Measurements from ENCODE around the gene HOXC5. TPM values are rescaled to one million over a fixed set of nuclear protein-coding genes. Genes with fewer than 3 reads are reported as not detected.

Gene HOXC5
- total and polyA plus RNA-seq, 4 donors = not detected

DNA sequence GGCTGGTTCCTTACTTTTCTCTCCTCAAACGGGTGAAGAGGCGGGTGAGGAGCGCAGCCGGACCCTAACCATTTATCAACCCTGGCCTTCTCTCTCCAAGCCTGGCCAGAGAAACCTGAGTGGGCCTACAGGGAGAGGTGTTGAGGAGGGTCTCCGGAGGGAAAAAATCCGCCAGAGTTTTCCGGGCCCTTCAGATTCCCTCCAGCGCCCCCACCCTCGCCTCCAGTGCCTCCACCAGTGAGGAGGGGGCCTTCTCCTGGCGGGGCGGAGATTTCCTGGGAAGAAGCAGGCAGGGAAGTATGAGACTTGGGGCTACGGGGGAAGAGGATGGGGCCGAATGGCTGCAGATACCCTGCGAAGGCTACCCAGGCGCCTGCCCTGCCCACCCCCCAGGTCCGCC, 1.4 kb upstream of the HOXC5 start (continued):
- TF ChIP-seq REST (IDR thresholded peaks at IDR 0.05) (no peak), TAF1 (conservative IDR thresholded peaks at IDR 0.05) (no peak), GABPA (IDR thresholded peaks at IDR 0.05 in 1 of 2, conservative IDR thresholded peaks at IDR 0.05 in 1 of 2) (no peak)
- TF ChIP-seq, protein P1, sequence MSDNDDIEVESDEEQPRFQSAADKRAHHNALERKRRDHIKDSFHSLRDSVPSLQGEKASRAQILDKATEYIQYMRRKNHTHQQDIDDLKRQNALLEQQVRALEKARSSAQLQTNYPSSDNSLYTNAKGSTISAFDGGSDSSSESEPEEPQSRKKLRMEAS (IDR thresholded peaks at IDR 0.05) = no peak

DNA sequence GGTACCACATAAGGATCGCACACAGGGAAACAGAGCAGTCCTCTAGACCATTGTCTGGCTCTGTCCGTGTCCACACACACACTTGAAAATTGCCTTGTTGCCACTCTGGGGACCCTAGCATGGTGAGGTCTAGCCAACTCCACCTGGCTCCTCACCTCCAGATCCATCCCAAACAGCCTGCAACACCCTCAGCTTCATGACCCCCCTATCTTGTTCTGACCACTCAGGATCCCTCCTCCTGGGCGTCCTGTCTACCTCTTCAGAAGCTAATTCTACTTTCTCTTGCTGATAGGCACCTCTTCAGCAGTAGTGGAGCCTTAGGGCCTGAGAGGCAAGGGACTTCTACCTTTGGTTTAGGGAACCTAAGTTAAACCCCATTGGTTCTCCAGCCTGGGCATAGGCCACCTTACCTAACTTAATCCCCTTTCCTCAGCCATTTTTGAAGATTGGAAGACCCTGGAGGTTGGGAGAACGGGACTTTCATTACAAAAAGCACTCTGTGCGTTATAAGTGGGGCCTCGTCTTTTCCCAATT, 697 bp upstream of the HOXC5 start:
- H3K9me3 ChIP-seq (ENCODE audit: control insufficient read depth in 4 of 4, low read length in 3 of 4) = peaks cover 0 to 3% (median 0%) of the 10 kb centered on the region in 4 donors
- H3K36me3 ChIP-seq (ENCODE audit: control insufficient read depth in 4 of 4, insufficient read depth in 3 of 4, low read depth in 1 of 4, low read length in 3 of 4) = no peaks in the 10 kb centered on the region
- peaks cover 14 to 28% (median 24%) of the 10 kb centered on the region in 4 donors for H3K27me3 ChIP-seq (ENCODE audit: control insufficient read depth in 4 of 4, insufficient read depth in 4 of 4, low read length in 3 of 4)
- no peak for TF ChIP-seq EGR1 (IDR thresholded peaks at IDR 0.05; ENCODE audit: low read depth in 2 of 2)
- TF ChIP-seq SP1 (IDR thresholded peaks at IDR 0.05) = no peak
- no peak for TF ChIP-seq RXRA (IDR thresholded peaks at IDR 0.05)
- TF ChIP-seq FOXA2 (IDR thresholded peaks at IDR 0.05) = no peak
- H3K4me1 ChIP-seq (ENCODE audit: control insufficient read depth in 4 of 4, insufficient read depth in 4 of 4, low read length in 3 of 4) = peaks cover 0 to 20% (median 4%) of the 10 kb centered on the region in 4 donors
- no peak overlapping the region for H3K9ac ChIP-seq (ENCODE audit: low read depth in 1 of 2, low read length in 2 of 2)
- H3K4me3 ChIP-seq (ENCODE audit: low read depth in 1 of 3, low read length in 3 of 3) = no peak overlapping the region
- H3K27ac ChIP-seq (ENCODE audit: low read depth in 1 of 2, low read length in 2 of 2) = no peak overlapping the region
- 29% methylated on average over 6 of the region's 6 CpGs for WGBS
- DNase-seq (ENCODE audit: low spot score) = no peak

- WGBS = 5% methylated on average over 61 of the region's 61 CpGs
- peaks cover 14 to 29% (median 23%) of the 10 kb centered on the region in 4 donors for H3K27me3 ChIP-seq (ENCODE audit: control insufficient read depth in 4 of 4, insufficient read depth in 4 of 4, low read length in 3 of 4)
- no peak overlapping the region for H3K9ac ChIP-seq (ENCODE audit: low read depth in 1 of 2, low read length in 2 of 2)
- H3K4me3 ChIP-seq (ENCODE audit: low read depth in 1 of 3, low read length in 3 of 3) = peak overlapping the region in 1 of 3 donors; percentile 7
- no peak overlapping the region for H3K27ac ChIP-seq (ENCODE audit: low read depth in 1 of 2, low read length in 2 of 2)
- no peak for DNase-seq (ENCODE audit: low spot score)
- no peaks in the 10 kb centered on the region for H3K36me3 ChIP-seq (ENCODE audit: control insufficient read depth in 4 of 4, insufficient read depth in 3 of 4, low read depth in 1 of 4, low read length in 3 of 4)
- peaks cover 0 to 20% (median 4%) of the 10 kb centered on the region in 4 donors for H3K4me1 ChIP-seq (ENCODE audit: control insufficient read depth in 4 of 4, insufficient read depth in 4 of 4, low read length in 3 of 4)
- H3K9me3 ChIP-seq (ENCODE audit: control insufficient read depth in 4 of 4, low read length in 3 of 4) = peaks cover 0 to 3% (median 0%) of the 10 kb centered on the region in 4 donors
- no peak for TF ChIP-seq YY1 (IDR thresholded peaks at IDR 0.05)
- no peak for TF ChIP-seq HNF4A (conservative IDR thresholded peaks at IDR 0.05)
- TF ChIP-seq NR2F2 (IDR thresholded peaks at IDR 0.05) = no peak
- TF ChIP-seq, protein P2, sequence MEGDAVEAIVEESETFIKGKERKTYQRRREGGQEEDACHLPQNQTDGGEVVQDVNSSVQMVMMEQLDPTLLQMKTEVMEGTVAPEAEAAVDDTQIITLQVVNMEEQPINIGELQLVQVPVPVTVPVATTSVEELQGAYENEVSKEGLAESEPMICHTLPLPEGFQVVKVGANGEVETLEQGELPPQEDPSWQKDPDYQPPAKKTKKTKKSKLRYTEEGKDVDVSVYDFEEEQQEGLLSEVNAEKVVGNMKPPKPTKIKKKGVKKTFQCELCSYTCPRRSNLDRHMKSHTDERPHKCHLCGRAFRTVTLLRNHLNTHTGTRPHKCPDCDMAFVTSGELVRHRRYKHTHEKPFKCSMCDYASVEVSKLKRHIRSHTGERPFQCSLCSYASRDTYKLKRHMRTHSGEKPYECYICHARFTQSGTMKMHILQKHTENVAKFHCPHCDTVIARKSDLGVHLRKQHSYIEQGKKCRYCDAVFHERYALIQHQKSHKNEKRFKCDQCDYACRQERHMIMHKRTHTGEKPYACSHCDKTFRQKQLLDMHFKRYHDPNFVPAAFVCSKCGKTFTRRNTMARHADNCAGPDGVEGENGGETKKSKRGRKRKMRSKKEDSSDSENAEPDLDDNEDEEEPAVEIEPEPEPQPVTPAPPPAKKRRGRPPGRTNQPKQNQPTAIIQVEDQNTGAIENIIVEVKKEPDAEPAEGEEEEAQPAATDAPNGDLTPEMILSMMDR (IDR thresholded peaks at IDR 0.05; ENCODE audit: low read depth, low read length, missing input control) = no peak
- no peak for TF ChIP-seq GABPA (IDR thresholded peaks at IDR 0.05 in 1 of 2, conservative IDR thresholded peaks at IDR 0.05 in 1 of 2)
- TF ChIP-seq REST (IDR thresholded peaks at IDR 0.05) = no peak
- no peak for TF ChIP-seq FOXA2 (IDR thresholded peaks at IDR 0.05)
- no peak for TF ChIP-seq EGR1 (IDR thresholded peaks at IDR 0.05; ENCODE audit: low read depth in 2 of 2)
- TF ChIP-seq RXRA (IDR thresholded peaks at IDR 0.05) = no peak
- no peak for TF ChIP-seq JUND (IDR thresholded peaks at IDR 0.05)
- TF ChIP-seq ZBTB33 (IDR thresholded peaks at IDR 0.05) = no peak
- no peak for TF ChIP-seq FOXA1 (IDR thresholded peaks at IDR 0.05)
- TF ChIP-seq, protein P3, sequence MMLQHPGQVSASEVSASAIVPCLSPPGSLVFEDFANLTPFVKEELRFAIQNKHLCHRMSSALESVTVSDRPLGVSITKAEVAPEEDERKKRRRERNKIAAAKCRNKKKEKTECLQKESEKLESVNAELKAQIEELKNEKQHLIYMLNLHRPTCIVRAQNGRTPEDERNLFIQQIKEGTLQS (IDR thresholded peaks at IDR 0.05) = no peak
- TF ChIP-seq RAD21 (IDR thresholded peaks at IDR 0.05) = no peak
These were observed 493 bp downstream of the HOXC5 start for GRCh38 chr12:54033106-54033979.

Data from liver (tissue), 9 donors.